B cell (primary cell): ENCODE results near the gene GRIK2. TPM values are rescaled to one million over a fixed set of nuclear protein-coding genes. Genes with fewer than 3 reads are reported as not detected.

Experiments
- ATAC-seq: fragments of 200-7000 bp; cut with Tn5 transposase; one replicate; pipeline ENCODE4 v1.10.0; 2021; ENCODE audit warnings: low read depth, mild to moderate bottlenecking, moderate number of reproducible peaks, moderate library complexity
- CTCF ChIA-PET: fragments of 350-600 bp; sonication (Branson Sonifier 250); formaldehyde crosslinking; loops from one replicate; lab custom pipeline; 2021; ENCODE audit warnings: antibody characterized with exemption, inconsistent platforms; lab: Charles Lee
- POLR2A ChIA-PET: fragments of 350-600 bp; sonication (Branson Sonifier 250); formaldehyde crosslinking; loops from one replicate; lab custom pipeline; 2021; ENCODE audit warnings: antibody characterized with exemption; lab: Charles Lee
- DNase-seq: peaks from one replicate; pipeline ENCODE4 v3.0.0; 2013
- H2AFZ ChIP-seq: 2 replicates; pipeline ENCODE4 v1.6.1; 2012; ENCODE audit warnings: mild to moderate bottlenecking, low read depth, low read length; ENCODE audit not compliant: insufficient read depth, poor library complexity, severe bottlenecking
- H3K27ac ChIP-seq, 2 donors: 1 replicate in 1 of 2; 2 replicates in 1 of 2; pipeline ENCODE4 v1.5.1; 2012 to 2013; ENCODE audit warnings: low read length in 2 of 2, mild to moderate bottlenecking in 2 of 2, moderate library complexity in 1 of 2
- H3K27me3 ChIP-seq, 4 experiments: fragments of 200-600 bp in 1 of 4; sonication (generic) in 1 of 4; replicated peaks in 1 of 4; 1 replicate in 2 of 4; 2 replicates in 2 of 4; pipeline versions ENCODE4 v1.6.1 to v1.7.0; 2013 to 2016; ENCODE audit warnings: low read length in 3 of 4, mild to moderate bottlenecking in 2 of 4, mixed read lengths in 1 of 4, moderate library complexity in 1 of 4; ENCODE audit not compliant: insufficient read depth in 4 of 4, control insufficient read depth in 3 of 4; ENCODE audit errors: control extremely low read depth in 1 of 4
- H3K36me3 ChIP-seq, 2 experiments: replicated peaks in 1 of 2; 1 replicate in 1 of 2; 2 replicates in 1 of 2; pipeline versions ENCODE4 v1.6.1 to v1.7.1; 2013; ENCODE audit warnings: low read length in 1 of 2; ENCODE audit not compliant: insufficient read depth in 2 of 2, control insufficient read depth in 1 of 2; ENCODE audit errors: control extremely low read depth in 1 of 2, extremely low read depth in 1 of 2
- H3K4me1 ChIP-seq, 2 donors: fragments of 200-600 bp in 1 of 2; sonication (generic) in 1 of 2; 1 replicate in 1 of 2; 2 replicates in 1 of 2; pipeline versions ENCODE4 v1.5.1 to v1.6.1; 2013 to 2017; ENCODE audit warnings: low read length in 2 of 2; ENCODE audit not compliant: control insufficient read depth in 2 of 2, insufficient read depth in 2 of 2
- H3K4me2 ChIP-seq: replicated peaks from 2 replicates; pipeline ENCODE3; 2012; ENCODE audit warnings: mild to moderate bottlenecking, low read depth, low read length; ENCODE audit not compliant: poor library complexity, severe bottlenecking
- H3K4me3 ChIP-seq, 5 experiments: fragments of 200-600 bp in 1 of 5; sonication (generic) in 1 of 5; 1 replicate in 3 of 5; 2 replicates in 2 of 5; pipeline versions ENCODE4 v1.5.1 to v1.7.0; 2011 to 2016; ENCODE audit warnings: low read length in 4 of 5, mild to moderate bottlenecking in 4 of 5, low read depth in 2 of 5, control low read depth in 1 of 5, moderate library complexity in 1 of 5; ENCODE audit not compliant: insufficient read depth in 1 of 5; ENCODE audit errors: control extremely low read depth in 1 of 5, extremely low read depth in 1 of 5
- H3K79me2 ChIP-seq: fragments of 200-600 bp; sonication (generic); one replicate; pipeline ENCODE4 v1.6.0; 2016; ENCODE audit warnings: low read length; ENCODE audit not compliant: control insufficient read depth, insufficient read depth
- H3K9ac ChIP-seq: fragments of 200-600 bp; sonication (generic); 2 replicates; pipeline ENCODE4 v1.6.1; 2017; ENCODE audit warnings: mild to moderate bottlenecking, low read length, moderate library complexity
- H3K9me3 ChIP-seq, 3 donors: one replicate each; pipeline versions ENCODE4 v1.6.1 to v1.7.1; 2013; ENCODE audit warnings: low read length in 2 of 3; ENCODE audit not compliant: control insufficient read depth in 2 of 3, insufficient read depth in 1 of 3; ENCODE audit errors: control extremely low read depth in 1 of 3
- H4K20me1 ChIP-seq: 2 replicates; pipeline ENCODE4 v1.6.0; 2012; ENCODE audit warnings: mild to moderate bottlenecking, low read length; ENCODE audit not compliant: insufficient read depth, control insufficient read depth, poor library complexity, severe bottlenecking
- H3K27ac Mint-ChIP-seq: one replicate; pipeline ENCODE4 v1.8.0; 2021; ENCODE audit warnings: mixed read lengths
- H3K27me3 Mint-ChIP-seq: one replicate; pipeline ENCODE4 v1.8.0; 2021; ENCODE audit warnings: mixed read lengths
- H3K4me1 Mint-ChIP-seq: one replicate; pipeline ENCODE4 v1.8.0; 2021; ENCODE audit warnings: mixed read lengths
- H3K4me3 Mint-ChIP-seq: one replicate; pipeline ENCODE4 v1.8.0; 2021; ENCODE audit warnings: mixed read lengths
- H3K9me3 Mint-ChIP-seq: one replicate; pipeline ENCODE4 v1.8.0; 2022; ENCODE audit warnings: mixed read lengths; ENCODE audit not compliant: insufficient read depth
- CTCF ChIP-seq: fragments of 200-600 bp; IDR thresholded peaks from one replicate; pipeline ENCODE4 v1.8.0; 2022; ENCODE audit warnings: antibody characterized with exemption, mild to moderate bottlenecking
- EZH2 ChIP-seq: IDR thresholded peaks from 2 replicates; pipeline ENCODE4 v1.6.1; 2012; ENCODE audit warnings: borderline replicate concordance, low read depth, mild to moderate bottlenecking, moderate library complexity, low read length; ENCODE audit not compliant: insufficient read depth, poor library complexity, severe bottlenecking
- intact Hi-C: fragments of 100-400 bp; cut with micrococcal nuclease; formaldehyde crosslinking; loops from one replicate; pipeline ENCODE4 v1.10.0; 2022
- polyA plus RNA-seq: library from polyadenylated mRNA; depleted of rRNA; stranded (reverse); fragments of >200 nt; gene quantifications from 2 replicates; pipeline ENCODE4 v1.2.3, GENCODE V29; 2012
- total RNA-seq, 2 donors: library from RNA; stranded (reverse); fragments of 120-200 nt in 1 of 2; gene quantifications; 1 replicate in 1 of 2; 2 replicates in 1 of 2; pipeline versions ENCODE4 v1.2.3 to v1.2.4, GENCODE V29; 2013 to 2022

Gene GRIK2
- total and polyA plus RNA-seq, 2 donors (not counting 1 experiment from before 2014, with no cell fraction given): not detected

GRCh38 chr6:101394936-101395335 lies 1.4 kb downstream of the GRIK2 start:
- no peaks in the 10 kb centered on the region for H4K20me1 ChIP-seq
- H3K4me2 ChIP-seq: no peak overlapping the region
- H3K4me1 ChIP-seq: no peaks in the 10 kb centered on the region
- peaks cover 0 to 42% (median 21%) of the 10 kb centered on the region in 4 experiments for H3K27me3 ChIP-seq
- no peak overlapping the region for H3K27ac ChIP-seq
- no peak overlapping the region for H3K27ac Mint-ChIP-seq
- no peak for DNase-seq
- H3K4me1 Mint-ChIP-seq: no peaks in the 10 kb centered on the region
- POLR2A ChIA-PET: no interaction called here
- intact Hi-C loops: loop anchor here (1.0 kb wide), 1 partner anchor 32 kb away; no protein-coding TSS in a partner anchor
- no peaks in the 10 kb centered on the region for H3K36me3 ChIP-seq
- TF ChIP-seq CTCF (no peak), EZH2 (no peak)
- ATAC-seq: no peak
- peaks cover 44% of the 10 kb centered on the region for H3K27me3 Mint-ChIP-seq
- H3K4me3 Mint-ChIP-seq: no peak overlapping the region
- no peak overlapping the region for H3K9ac ChIP-seq
- no peaks in the 10 kb centered on the region for H3K79me2 ChIP-seq
- no peak overlapping the region for H3K4me3 ChIP-seq
- no peaks in the 10 kb centered on the region for H3K9me3 Mint-ChIP-seq
- H2AFZ ChIP-seq: no peak overlapping the region
- CTCF ChIA-PET: no interaction called here
- H3K9me3 ChIP-seq: peaks cover 0 to 29% (median 0%) of the 10 kb centered on the region in 3 donors

- peaks cover 0 to 46% (median 24%) of the 10 kb centered on the region in 4 experiments for H3K27me3 ChIP-seq
- no peak overlapping the region for H3K27ac ChIP-seq
- no peaks in the 10 kb centered on the region for H4K20me1 ChIP-seq
- H3K9me3 ChIP-seq: peaks cover 0 to 29% (median 0%) of the 10 kb centered on the region in 3 donors
- no peak overlapping the region for H3K4me3 Mint-ChIP-seq
- ChIA-PET POLR2A (no interaction called here), CTCF (no interaction called here)
- H2AFZ ChIP-seq: no peak overlapping the region
- no peak for TF ChIP-seq EZH2
- no peak for TF ChIP-seq CTCF
- peaks cover 48% of the 10 kb centered on the region for H3K27me3 Mint-ChIP-seq
- intact Hi-C loops: loop anchor here (1.0 kb wide), 1 partner anchor 32 kb away; no protein-coding TSS in a partner anchor
- no peak overlapping the region for H3K27ac Mint-ChIP-seq
- DNase-seq (no peak), ATAC-seq (no peak)
- H3K4me1 Mint-ChIP-seq: no peaks in the 10 kb centered on the region
- no peaks in the 10 kb centered on the region for H3K79me2 ChIP-seq
- no peak overlapping the region for H3K4me3 ChIP-seq
- no peak overlapping the region for H3K9ac ChIP-seq
- H3K36me3 ChIP-seq: no peaks in the 10 kb centered on the region
- no peaks in the 10 kb centered on the region for H3K4me1 ChIP-seq
- no peaks in the 10 kb centered on the region for H3K9me3 Mint-ChIP-seq
- no peak overlapping the region for H3K4me2 ChIP-seq
Measured at GRCh38 chr6:101395345-101395744, 1.8 kb downstream of the GRIK2 start.
